GM23338 (cell line): ENCODE measurements around the gene LDHB. TPM values are rescaled to one million over a fixed set of nuclear protein-coding genes. Genes with fewer than 3 reads are reported as not detected.
A peak's percentile ranks its signal among the peaks of the same experiment; 100 is the strongest.
"Not testable (repeated sequence)": the region's sequence is repeated elsewhere in the genome, so short reads cannot be mapped to it uniquely, and the experiment has no call there.

Source experiments
- ATAC-seq: fragments of 200-7000 bp; cut with Tn5 transposase; 3 replicates; pipeline ENCODE4 v1.9.1; 2020
- DNase-seq: peaks from one replicate; pipeline ENCODE4 v3.0.0-alpha.2; 2015; ENCODE audit warnings: low spot score
- H2AFZ ChIP-seq: fragments of 200-600 bp; sonication (generic); 2 replicates; pipeline ENCODE4 v1.8.0; 2016; ENCODE audit warnings: antibody characterized with exemption, mild to moderate bottlenecking, moderate library complexity
- H3F3A ChIP-seq: fragments of 200-600 bp; sonication (generic); replicated peaks from 2 replicates; pipeline ENCODE4 v1.8.0; 2017; ENCODE audit warnings: antibody characterized with exemption, mixed run types, low read depth
- H3K27ac ChIP-seq: fragments of 200-600 bp; sonication (generic); 2 replicates; pipeline ENCODE4 v1.6.1; 2016; ENCODE audit warnings: low read depth
- H3K27me3 ChIP-seq: fragments of 200-600 bp; sonication (generic); 2 replicates; pipeline ENCODE4 v1.8.0; 2016; ENCODE audit warnings: mild to moderate bottlenecking, mixed run types, moderate library complexity; ENCODE audit not compliant: insufficient read depth
- H3K36me3 ChIP-seq: fragments of 200-600 bp; sonication (generic); 2 replicates; pipeline ENCODE4 v1.8.0; 2016; ENCODE audit warnings: mild to moderate bottlenecking; ENCODE audit not compliant: insufficient read depth
- H3K4me1 ChIP-seq: fragments of 200-600 bp; sonication (generic); 2 replicates; pipeline ENCODE4 v1.8.0; 2016; ENCODE audit warnings: mild to moderate bottlenecking, moderate library complexity; ENCODE audit not compliant: insufficient read depth
- H3K4me2 ChIP-seq: fragments of 200-600 bp; sonication (generic); 2 replicates; pipeline ENCODE4 v1.7.1; 2017; ENCODE audit warnings: mixed run types
- H3K4me3 ChIP-seq: fragments of 200-600 bp; sonication (generic); 2 replicates; pipeline ENCODE4 v1.6.1; 2016; ENCODE audit warnings: mixed run types
- H3K79me2 ChIP-seq: fragments of 200-600 bp; sonication (generic); replicated peaks from 2 replicates; pipeline ENCODE4 v1.8.0; 2017; ENCODE audit warnings: mild to moderate bottlenecking; ENCODE audit not compliant: insufficient read depth
- H3K9me2 ChIP-seq: fragments of 200-600 bp; sonication (generic); 2 replicates; pipeline ENCODE4 v1.8.0; 2017; ENCODE audit not compliant: insufficient read depth
- H4K20me1 ChIP-seq: fragments of 200-600 bp; sonication (generic); replicated peaks from 2 replicates; pipeline ENCODE4 v1.8.0; 2017; ENCODE audit warnings: mild to moderate bottlenecking; ENCODE audit not compliant: insufficient read depth
- H3K27ac Mint-ChIP-seq: 2 replicates; pipeline ENCODE4 v1.8.0; 2020; ENCODE audit warnings: inconsistent platforms, mild to moderate bottlenecking, moderate library complexity, mixed read lengths
- H3K27me3 Mint-ChIP-seq: 3 replicates; pipeline ENCODE4 v1.8.0; 2022; ENCODE audit warnings: low read depth, mild to moderate bottlenecking, moderate library complexity, mixed read lengths, inconsistent platforms; ENCODE audit not compliant: insufficient read depth, poor library complexity
- H3K36me3 Mint-ChIP-seq: 3 replicates; pipeline ENCODE4 v1.8.0; 2021; ENCODE audit warnings: low read depth, mild to moderate bottlenecking, inconsistent platforms, moderate library complexity, mixed read lengths
- H3K4me1 Mint-ChIP-seq: 3 replicates; pipeline ENCODE4 v1.8.0; 2020; ENCODE audit warnings: mild to moderate bottlenecking, inconsistent platforms, mixed read lengths
- H3K4me3 Mint-ChIP-seq: 3 replicates; pipeline ENCODE4 v1.8.0; 2021; ENCODE audit warnings: moderate library complexity, mild to moderate bottlenecking, inconsistent platforms, mixed read lengths
- H3K9me3 Mint-ChIP-seq: 3 replicates; pipeline ENCODE4 v1.8.0; 2020; ENCODE audit warnings: moderate library complexity, mild to moderate bottlenecking, inconsistent platforms, mixed read lengths
- JUNB ChIP-seq: IDR thresholded peaks from one replicate; pipeline ENCODE4 v1.6.1; 2016; ENCODE audit warnings: antibody characterized with exemption; ENCODE audit not compliant: unreplicated experiment
- NANOG ChIP-seq: IDR thresholded peaks from 2 replicates; pipeline ENCODE4 v1.6.1; 2016; ENCODE audit warnings: antibody characterized with exemption, borderline replicate concordance
- polyA plus RNA-seq: library from polyadenylated mRNA; unstranded; fragments of >200 nt; fragmentation: Nextera tagmentation; extraction: Ambion mirVana; gene quantifications from 2 replicates; pipeline ENCODE4 v1.2.1, GENCODE V29; 2016
- total RNA-seq: library from RNA; depleted of rRNA; stranded (reverse); fragments of >200 nt; shearing (Covaris generic); gene quantifications from 2 replicates; pipeline ENCODE4 v1.2.3, GENCODE V29; 2014
- TF ChIP-seq, protein P1 (sequence below): fragments of 250-450 bp; sonication (Bioruptor Pico); IDR thresholded peaks from 2 replicates; pipeline ENCODE4 v1.5.0; 2020; ENCODE audit warnings: mild to moderate bottlenecking, moderate library complexity
- TF ChIP-seq, protein P2 (sequence below): IDR thresholded peaks from 2 replicates; pipeline ENCODE4 v1.6.1; 2016; ENCODE audit warnings: antibody characterized with exemption
- TF ChIP-seq, protein P3 (sequence below), 2 experiments: fragments of 200-600 bp in 1 of 2; sonication (generic) in 1 of 2; conservative IDR thresholded peaks; 2 replicates each; pipeline versions ENCODE4 v1.5.1 to v1.6.1; 2016 to 2017; ENCODE audit warnings: antibody characterized with exemption in 2 of 2, low read depth in 2 of 2, mild to moderate bottlenecking in 2 of 2, moderate library complexity in 1 of 2

The LDHB gene
- total and polyA plus RNA-seq, 2 experiments from 2014 or later: 1,537 to 1,990 TPM

DNA sequence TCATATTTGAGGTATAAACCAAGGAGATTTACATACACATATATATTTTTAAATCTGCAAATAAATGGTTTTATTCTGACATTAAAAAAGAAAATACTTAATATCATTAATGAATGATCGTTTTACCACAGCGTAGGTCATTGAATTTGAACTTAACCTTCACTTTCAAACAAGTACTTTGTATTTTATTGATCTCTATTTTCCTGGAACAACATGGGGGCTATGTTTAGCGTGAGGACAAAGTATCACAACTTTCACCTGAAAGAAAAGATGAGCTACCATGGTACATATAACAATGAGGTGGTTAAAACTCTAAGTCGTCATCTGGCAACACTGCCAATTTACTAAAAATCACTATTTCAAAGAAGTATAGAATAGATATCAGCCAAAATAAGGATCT, 59.0 kb downstream of the LDHB start (continued):
- TF ChIP-seq, protein P1, sequence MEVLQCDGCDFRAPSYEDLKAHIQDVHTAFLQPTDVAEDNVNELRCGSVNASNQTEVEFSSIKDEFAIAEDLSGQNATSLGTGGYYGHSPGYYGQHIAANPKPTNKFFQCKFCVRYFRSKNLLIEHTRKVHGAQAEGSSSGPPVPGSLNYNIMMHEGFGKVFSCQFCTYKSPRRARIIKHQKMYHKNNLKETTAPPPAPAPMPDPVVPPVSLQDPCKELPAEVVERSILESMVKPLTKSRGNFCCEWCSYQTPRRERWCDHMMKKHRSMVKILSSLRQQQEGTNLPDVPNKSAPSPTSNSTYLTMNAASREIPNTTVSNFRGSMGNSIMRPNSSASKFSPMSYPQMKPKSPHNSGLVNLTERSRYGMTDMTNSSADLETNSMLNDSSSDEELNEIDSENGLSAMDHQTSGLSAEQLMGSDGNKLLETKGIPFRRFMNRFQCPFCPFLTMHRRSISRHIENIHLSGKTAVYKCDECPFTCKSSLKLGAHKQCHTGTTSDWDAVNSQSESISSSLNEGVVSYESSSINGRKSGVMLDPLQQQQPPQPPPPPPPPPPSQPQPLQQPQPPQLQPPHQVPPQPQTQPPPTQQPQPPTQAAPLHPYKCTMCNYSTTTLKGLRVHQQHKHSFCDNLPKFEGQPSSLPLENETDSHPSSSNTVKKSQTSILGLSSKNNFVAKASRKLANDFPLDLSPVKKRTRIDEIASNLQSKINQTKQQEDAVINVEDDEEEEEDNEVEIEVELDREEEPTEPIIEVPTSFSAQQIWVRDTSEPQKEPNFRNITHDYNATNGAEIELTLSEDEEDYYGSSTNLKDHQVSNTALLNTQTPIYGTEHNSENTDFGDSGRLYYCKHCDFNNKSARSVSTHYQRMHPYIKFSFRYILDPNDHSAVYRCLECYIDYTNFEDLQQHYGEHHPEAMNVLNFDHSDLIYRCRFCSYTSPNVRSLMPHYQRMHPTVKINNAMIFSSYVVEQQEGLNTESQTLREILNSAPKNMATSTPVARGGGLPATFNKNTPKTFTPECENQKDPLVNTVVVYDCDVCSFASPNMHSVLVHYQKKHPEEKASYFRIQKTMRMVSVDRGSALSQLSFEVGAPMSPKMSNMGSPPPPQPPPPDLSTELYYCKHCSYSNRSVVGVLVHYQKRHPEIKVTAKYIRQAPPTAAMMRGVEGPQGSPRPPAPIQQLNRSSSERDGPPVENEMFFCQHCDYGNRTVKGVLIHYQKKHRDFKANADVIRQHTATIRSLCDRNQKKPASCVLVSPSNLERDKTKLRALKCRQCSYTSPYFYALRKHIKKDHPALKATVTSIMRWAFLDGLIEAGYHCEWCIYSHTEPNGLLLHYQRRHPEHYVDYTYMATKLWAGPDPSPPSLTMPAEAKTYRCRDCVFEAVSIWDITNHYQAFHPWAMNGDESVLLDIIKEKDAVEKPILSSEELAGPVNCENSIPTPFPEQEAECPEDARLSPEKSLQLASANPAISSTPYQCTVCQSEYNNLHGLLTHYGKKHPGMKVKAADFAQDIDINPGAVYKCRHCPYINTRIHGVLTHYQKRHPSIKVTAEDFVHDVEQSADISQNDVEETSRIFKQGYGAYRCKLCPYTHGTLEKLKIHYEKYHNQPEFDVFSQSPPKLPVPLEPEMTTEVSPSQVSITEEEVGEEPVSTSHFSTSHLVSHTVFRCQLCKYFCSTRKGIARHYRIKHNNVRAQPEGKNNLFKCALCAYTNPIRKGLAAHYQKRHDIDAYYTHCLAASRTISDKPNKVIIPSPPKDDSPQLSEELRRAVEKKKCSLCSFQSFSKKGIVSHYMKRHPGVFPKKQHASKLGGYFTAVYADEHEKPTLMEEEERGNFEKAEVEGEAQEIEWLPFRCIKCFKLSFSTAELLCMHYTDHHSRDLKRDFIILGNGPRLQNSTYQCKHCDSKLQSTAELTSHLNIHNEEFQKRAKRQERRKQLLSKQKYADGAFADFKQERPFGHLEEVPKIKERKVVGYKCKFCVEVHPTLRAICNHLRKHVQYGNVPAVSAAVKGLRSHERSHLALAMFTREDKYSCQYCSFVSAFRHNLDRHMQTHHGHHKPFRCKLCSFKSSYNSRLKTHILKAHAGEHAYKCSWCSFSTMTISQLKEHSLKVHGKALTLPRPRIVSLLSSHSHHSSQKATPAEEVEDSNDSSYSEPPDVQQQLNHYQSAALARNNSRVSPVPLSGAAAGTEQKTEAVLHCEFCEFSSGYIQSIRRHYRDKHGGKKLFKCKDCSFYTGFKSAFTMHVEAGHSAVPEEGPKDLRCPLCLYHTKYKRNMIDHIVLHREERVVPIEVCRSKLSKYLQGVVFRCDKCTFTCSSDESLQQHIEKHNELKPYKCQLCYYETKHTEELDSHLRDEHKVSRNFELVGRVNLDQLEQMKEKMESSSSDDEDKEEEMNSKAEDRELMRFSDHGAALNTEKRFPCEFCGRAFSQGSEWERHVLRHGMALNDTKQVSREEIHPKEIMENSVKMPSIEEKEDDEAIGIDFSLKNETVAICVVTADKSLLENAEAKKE: no peak
- no peak for TF ChIP-seq JUNB
- TF ChIP-seq, protein P2, sequence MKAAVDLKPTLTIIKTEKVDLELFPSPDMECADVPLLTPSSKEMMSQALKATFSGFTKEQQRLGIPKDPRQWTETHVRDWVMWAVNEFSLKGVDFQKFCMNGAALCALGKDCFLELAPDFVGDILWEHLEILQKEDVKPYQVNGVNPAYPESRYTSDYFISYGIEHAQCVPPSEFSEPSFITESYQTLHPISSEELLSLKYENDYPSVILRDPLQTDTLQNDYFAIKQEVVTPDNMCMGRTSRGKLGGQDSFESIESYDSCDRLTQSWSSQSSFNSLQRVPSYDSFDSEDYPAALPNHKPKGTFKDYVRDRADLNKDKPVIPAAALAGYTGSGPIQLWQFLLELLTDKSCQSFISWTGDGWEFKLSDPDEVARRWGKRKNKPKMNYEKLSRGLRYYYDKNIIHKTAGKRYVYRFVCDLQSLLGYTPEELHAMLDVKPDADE: no peak
- TF ChIP-seq, protein P3, sequence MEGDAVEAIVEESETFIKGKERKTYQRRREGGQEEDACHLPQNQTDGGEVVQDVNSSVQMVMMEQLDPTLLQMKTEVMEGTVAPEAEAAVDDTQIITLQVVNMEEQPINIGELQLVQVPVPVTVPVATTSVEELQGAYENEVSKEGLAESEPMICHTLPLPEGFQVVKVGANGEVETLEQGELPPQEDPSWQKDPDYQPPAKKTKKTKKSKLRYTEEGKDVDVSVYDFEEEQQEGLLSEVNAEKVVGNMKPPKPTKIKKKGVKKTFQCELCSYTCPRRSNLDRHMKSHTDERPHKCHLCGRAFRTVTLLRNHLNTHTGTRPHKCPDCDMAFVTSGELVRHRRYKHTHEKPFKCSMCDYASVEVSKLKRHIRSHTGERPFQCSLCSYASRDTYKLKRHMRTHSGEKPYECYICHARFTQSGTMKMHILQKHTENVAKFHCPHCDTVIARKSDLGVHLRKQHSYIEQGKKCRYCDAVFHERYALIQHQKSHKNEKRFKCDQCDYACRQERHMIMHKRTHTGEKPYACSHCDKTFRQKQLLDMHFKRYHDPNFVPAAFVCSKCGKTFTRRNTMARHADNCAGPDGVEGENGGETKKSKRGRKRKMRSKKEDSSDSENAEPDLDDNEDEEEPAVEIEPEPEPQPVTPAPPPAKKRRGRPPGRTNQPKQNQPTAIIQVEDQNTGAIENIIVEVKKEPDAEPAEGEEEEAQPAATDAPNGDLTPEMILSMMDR (conservative IDR thresholded peaks at IDR 0.05; ENCODE audit: low read depth in 2 of 2): no peak
- TF ChIP-seq NANOG: no peak

DNA sequence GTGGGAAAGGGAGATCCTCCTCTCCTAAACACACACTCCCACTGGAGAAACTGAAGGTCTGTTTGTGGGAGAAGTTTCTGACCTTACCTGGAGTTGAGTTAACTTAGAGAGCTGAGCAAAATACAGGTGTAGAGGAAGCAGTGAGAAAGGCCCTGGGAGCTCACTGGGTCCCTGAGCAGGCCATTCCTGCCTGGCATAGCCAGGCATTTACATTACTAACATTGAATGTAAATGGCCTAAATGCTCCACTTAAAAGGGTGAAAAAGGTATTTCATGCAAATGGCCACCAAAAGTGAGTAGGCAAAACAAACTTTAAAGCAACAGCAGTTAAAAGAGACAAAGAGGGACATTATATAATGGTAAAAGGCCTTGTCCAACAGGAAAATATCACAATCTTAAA, 62.3 kb downstream of the LDHB start:
- Mint-ChIP-seq H3K27ac (peak overlapping the region; percentile 43; the same call in 1 of the 2 replicates), H3K4me1 (peaks cover 14% of the 10 kb centered on the region)
- H3K36me3 ChIP-seq, H3F3A ChIP-seq, H3K27me3 Mint-ChIP-seq, H3K36me3 Mint-ChIP-seq, H4K20me1 ChIP-seq, H3K9me3 Mint-ChIP-seq, H3K4me3 ChIP-seq, H3K9me2 ChIP-seq, H3K27ac ChIP-seq, H3K27me3 ChIP-seq, H3K4me3 Mint-ChIP-seq, H3K79me2 ChIP-seq: not testable (repeated sequence)
- DNase-seq (peak; percentile 47), ATAC-seq (peak; percentile 73)
- H3K4me1 ChIP-seq: peaks cover 14% of the 10 kb centered on the region
- peak overlapping the region; percentile 48; the same call in 1 of the 2 replicates for H2AFZ ChIP-seq
- H3K4me2 ChIP-seq: peak overlapping the region; percentile 42; the same call in 1 of the 2 replicates
